Ovary (tissue), 9 donors: Measurements from ENCODE around the gene PTPN14. TPM values are rescaled to one million over a fixed set of nuclear protein-coding genes. Genes with fewer than 3 reads are reported as not detected.

Source experiments
- DNase-seq, 5 donors: peaks; one replicate each; pipeline ENCODE4 v3.0.0-alpha.2; 2019 to 2020
- H3K27ac ChIP-seq, 2 donors: fragments of 200-600 bp; one replicate each; pipeline versions ENCODE4 v1.5.1 to v1.8.0; 2019 to 2022
- H3K27me3 ChIP-seq: fragments of 200-600 bp; one replicate; pipeline ENCODE4 v1.8.0; 2022
- H3K36me3 ChIP-seq: fragments of 200-600 bp; sonication (generic); one replicate; pipeline ENCODE4 v1.5.1; 2019
- H3K4me1 ChIP-seq: one replicate; pipeline ENCODE4 v1.8.1; 2013; ENCODE audit warnings: mild to moderate bottlenecking, moderate library complexity; ENCODE audit not compliant: insufficient read depth
- H3K4me3 ChIP-seq: fragments of 200-600 bp; sonication (generic); one replicate; pipeline ENCODE4 v1.5.1; 2017
- H3K9me3 ChIP-seq, 2 donors: fragments of 200-600 bp in 1 of 2; sonication (generic) in 1 of 2; one replicate each; pipeline versions ENCODE4 v1.5.1 to v1.8.1; 2013 to 2019; ENCODE audit warnings: mild to moderate bottlenecking in 1 of 2, moderate library complexity in 1 of 2
- CTCF ChIP-seq, 3 donors: fragments of 450-650 bp in 2 of 3; fragments of 200-600 bp in 1 of 3; IDR thresholded peaks; one replicate each; pipeline versions ENCODE4 v1.5.1 to v1.8.0; 2016 to 2022; ENCODE audit warnings: antibody characterized with exemption in 3 of 3, mild to moderate bottlenecking in 1 of 3
- EP300 ChIP-seq: sonication (generic); formaldehyde crosslinking; IDR thresholded peaks from one replicate; pipeline ENCODE4 v1.6.1; 2017; ENCODE audit warnings: antibody characterized with exemption
- POLR2A ChIP-seq: fragments of 450-650 bp; IDR thresholded peaks from one replicate; pipeline ENCODE4 v1.6.1; 2017; ENCODE audit warnings: antibody characterized with exemption, mild to moderate bottlenecking, moderate library complexity
- WGBS, 3 donors: extraction: QIAGEN DNeasy Blood & Tissue Kit in 1 of 3; methylation state at CpG; one replicate each; pipeline versions ENCODE4 v1.1.5 to v1.1.7; 2013 to 2017; 5-methylcytosine and 5-hydroxymethylcytosine counted together
- intact Hi-C, 4 donors: fragments of 100-400 bp; cut with DNase I; formaldehyde crosslinking; loops; one replicate each; pipeline versions ENCODE4 v1.11.0 to v1.15.1; 2022 to 2023
- polyA plus RNA-seq, 2 donors: library from polyadenylated mRNA; stranded (reverse); fragments of 200-250 nt in 1 of 2; fragments of 350-450 nt in 1 of 2; fragmentation: Illumina TruSeq in 1 of 2; extraction: RNeasy Lipid Tissue Mini Kit (QIAGEN cat#74804) in 1 of 2; gene quantifications; one replicate each; pipeline ENCODE4 v1.2.3, GENCODE V29; 2013 to 2014
- total RNA-seq, 7 donors: library from RNA; depleted of rRNA in 2 of 7; stranded (reverse); fragments of >200 nt in 2 of 7; fragmentation: NEBNext Ultra II Directional in 3 of 7; extraction: Animal tissue kit (Norgen Biotek cat#: 25700) in 3 of 7; gene quantifications; one replicate each; pipeline versions ENCODE4 v1.1.0 to v1.2.4, GENCODE V29; 2016 to 2023
- donor health status: DM: no; HTN: no; CAD: no; lungs with moderate emphysema.
- donor health status: DM: no; HTN: no; CAD: no.
- donor health status: Bipolar disorder and iron deficiency.
- donor health status: DM: yes; HTN: yes; CAD: no.
- donor health status: DM: no; HTN: no; CAD: no.
- donor health status: DM: yes; HTN: yes; CAD: no.

PTPN14 gene
- total and polyA plus RNA-seq, 9 donors: 7.6 to 68.9 (median 41.1) TPM

GRCh38 chr1:214314178-214314843 lies 237.1 kb downstream of the PTPN14 start:
- peaks cover 3% of the 10 kb centered on the region for H3K4me1 ChIP-seq
- no peaks in the 10 kb centered on the region for H3K27me3 ChIP-seq
- H3K27ac ChIP-seq: no peak overlapping the region
- WGBS, 3 donors: 70 to 75% (median 74%) methylated on average over 5 of the region's 5 CpGs
- H3K36me3 ChIP-seq: no peaks in the 10 kb centered on the region
- H3K9me3 ChIP-seq: no peaks in the 10 kb centered on the region
- intact Hi-C loops: no loop called here
- DNase-seq: no peak
- TF ChIP-seq CTCF (IDR thresholded peaks at IDR 0.05) (no peak), EP300 (no peak), POLR2A (no peak)
- H3K4me3 ChIP-seq: no peak overlapping the region

GRCh38 chr1:214312530-214313051 lies 238.8 kb downstream of the PTPN14 start:
- intact Hi-C loops: no loop called here
- DNase-seq: no peak
- Histone ChIP-seq H3K27ac (no peak overlapping the region), H3K4me3 (no peak overlapping the region), H3K9me3 (no peaks in the 10 kb centered on the region), H3K36me3 (no peaks in the 10 kb centered on the region), H3K4me1 (peaks cover 1% of the 10 kb centered on the region), H3K27me3 (no peaks in the 10 kb centered on the region)
- 92 to 93% (median 92%) methylated on average over 10 of the region's 10 CpGs for WGBS, 3 donors
- TF ChIP-seq EP300: no peak
- no peak for TF ChIP-seq CTCF (IDR thresholded peaks at IDR 0.05)

- Histone ChIP-seq H3K4me3 (no peak overlapping the region), H3K4me1 (peaks cover 1% of the 10 kb centered on the region), H3K27me3 (no peaks in the 10 kb centered on the region), H3K9me3 (no peaks in the 10 kb centered on the region), H3K27ac (no peak overlapping the region), H3K36me3 (no peaks in the 10 kb centered on the region)
- 81 to 83% (median 82%) methylated on average over 11 of the region's 11 CpGs for WGBS, 3 donors
- intact Hi-C loops: no loop called here
- TF ChIP-seq POLR2A: no peak
- no peak for TF ChIP-seq CTCF (IDR thresholded peaks at IDR 0.05)
- no peak for TF ChIP-seq EP300
- DNase-seq: no peak
Observed at GRCh38 chr1:214310777-214311690, 240.4 kb downstream of the PTPN14 start.

GRCh38 chr1:214310010-214310409 lies 241.4 kb downstream of the PTPN14 start:
- no peak overlapping the region for H3K4me3 ChIP-seq
- no peak overlapping the region for H3K27ac ChIP-seq
- 72 to 80% (median 72%) methylated on average over 3 of the region's 3 CpGs for WGBS, 3 donors

More at GRCh38 chr1:214310010-214310409, 241.4 kb downstream of the PTPN14 start:
- H3K36me3 ChIP-seq: no peaks in the 10 kb centered on the region
- intact Hi-C loops: no loop called here
- H3K4me1 ChIP-seq: peaks cover 1% of the 10 kb centered on the region
- H3K27me3 ChIP-seq: no peaks in the 10 kb centered on the region
- TF ChIP-seq POLR2A: no peak
- no peak for TF ChIP-seq EP300
- no peak for TF ChIP-seq CTCF (IDR thresholded peaks at IDR 0.05)
- H3K9me3 ChIP-seq: no peaks in the 10 kb centered on the region
- no peak for DNase-seq
